Body of pancreas (tissue), 4 donors: ENCODE data around the gene KCND2.

Experiments
- POLR2A ChIP-seq, 3 donors: fragments of 450-650 bp; IDR thresholded peaks; one replicate each; pipeline ENCODE4 v1.6.1; 2016; ENCODE audit warnings: antibody characterized with exemption in 3 of 3, mild to moderate bottlenecking in 2 of 3
- TF ChIP-seq, protein P1 (sequence below), 7 experiments: fragments of 450-650 bp in 4 of 7; fragments of 200-600 bp in 3 of 7; sonication (generic) in 3 of 7; IDR thresholded peaks; one replicate each; pipeline ENCODE4 v1.5.1; 2016 to 2019; ENCODE audit warnings: antibody characterized with exemption in 7 of 7

GRCh38 chr7:120407010-120407409, 134.0 kb downstream of the KCND2 start:
- TF ChIP-seq, protein P1, sequence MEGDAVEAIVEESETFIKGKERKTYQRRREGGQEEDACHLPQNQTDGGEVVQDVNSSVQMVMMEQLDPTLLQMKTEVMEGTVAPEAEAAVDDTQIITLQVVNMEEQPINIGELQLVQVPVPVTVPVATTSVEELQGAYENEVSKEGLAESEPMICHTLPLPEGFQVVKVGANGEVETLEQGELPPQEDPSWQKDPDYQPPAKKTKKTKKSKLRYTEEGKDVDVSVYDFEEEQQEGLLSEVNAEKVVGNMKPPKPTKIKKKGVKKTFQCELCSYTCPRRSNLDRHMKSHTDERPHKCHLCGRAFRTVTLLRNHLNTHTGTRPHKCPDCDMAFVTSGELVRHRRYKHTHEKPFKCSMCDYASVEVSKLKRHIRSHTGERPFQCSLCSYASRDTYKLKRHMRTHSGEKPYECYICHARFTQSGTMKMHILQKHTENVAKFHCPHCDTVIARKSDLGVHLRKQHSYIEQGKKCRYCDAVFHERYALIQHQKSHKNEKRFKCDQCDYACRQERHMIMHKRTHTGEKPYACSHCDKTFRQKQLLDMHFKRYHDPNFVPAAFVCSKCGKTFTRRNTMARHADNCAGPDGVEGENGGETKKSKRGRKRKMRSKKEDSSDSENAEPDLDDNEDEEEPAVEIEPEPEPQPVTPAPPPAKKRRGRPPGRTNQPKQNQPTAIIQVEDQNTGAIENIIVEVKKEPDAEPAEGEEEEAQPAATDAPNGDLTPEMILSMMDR (IDR thresholded peaks at IDR 0.05), result no peak
- no peak for TF ChIP-seq POLR2A (IDR thresholded peaks at IDR 0.05)
